K562 (cell line): ENCODE data around the gene HSPB1. TPM values are rescaled to one million over a fixed set of nuclear protein-coding genes. Genes with fewer than 3 reads are reported as not detected.

Experiments used
- CREB1 ChIP-seq, 2 experiments: sonication (generic) in 1 of 2; formaldehyde crosslinking in 1 of 2; IDR thresholded peaks; 2 replicates each; pipeline versions ENCODE4 v1.6.1 to v1.8.0; 2012 to 2022; ENCODE audit warnings: inconsistent platforms in 1 of 2, mild to moderate bottlenecking in 1 of 2, missing genetic modification reagents in 1 of 2, moderate library complexity in 1 of 2
- ELK3 ChIP-seq: fragments of 450-650 bp; formaldehyde crosslinking; IDR thresholded peaks from 2 replicates; pipeline ENCODE4 v1.4.0; 2020; ENCODE audit warnings: mild to moderate bottlenecking
- HMG20A ChIP-seq: fragments of 450-650 bp; formaldehyde crosslinking; conservative IDR thresholded peaks from 2 replicates; pipeline ENCODE4 v1.4.0; 2020; ENCODE audit warnings: mild to moderate bottlenecking, mixed read lengths
- MTA3 ChIP-seq: fragments of 450-650 bp; formaldehyde crosslinking; IDR thresholded peaks from 2 replicates; pipeline ENCODE4 v1.6.1; 2017; ENCODE audit warnings: mild to moderate bottlenecking, borderline replicate concordance
- PPARD ChIP-seq: fragments of 250-450 bp; sonication (Bioruptor Pico); IDR thresholded peaks from 2 replicates; pipeline ENCODE4 v1.8.0; 2022; ENCODE audit warnings: inconsistent platforms, mild to moderate bottlenecking, moderate library complexity
- RFX7 ChIP-seq: fragments of 250-450 bp; sonication (Bioruptor Pico); IDR thresholded peaks from 2 replicates; pipeline ENCODE4 v1.5.1; 2021; ENCODE audit warnings: mild to moderate bottlenecking
- RUNX1 ChIP-seq: sonication (generic); IDR thresholded peaks from 2 replicates; pipeline ENCODE4 v1.6.1; 2016; ENCODE audit warnings: antibody characterized with exemption, low read depth
- SIRT6 ChIP-seq: IDR thresholded peaks from one replicate; pipeline ENCODE4 v1.6.1; 2012; ENCODE audit warnings: low read depth, mild to moderate bottlenecking, control low read depth, inconsistent platforms, low read length, moderate library complexity
- SMAD1 ChIP-seq: fragments of 150-350 bp; IDR thresholded peaks from 2 replicates; pipeline ENCODE4 v1.6.1; 2014; ENCODE audit warnings: low read length, low read depth; ENCODE audit not compliant: partially characterized antibody
- TCF7L2 ChIP-seq: fragments of 150-350 bp; IDR thresholded peaks from 2 replicates; pipeline ENCODE4 v1.6.1; 2016; ENCODE audit warnings: low read depth, mild to moderate bottlenecking, low read length, moderate library complexity
- TEAD2 ChIP-seq: fragments of 450-650 bp; IDR thresholded peaks from 2 replicates; pipeline ENCODE4 v1.6.1; 2016; ENCODE audit warnings: missing genetic modification characterization, control low read depth, missing compliant biosample characterization
- ZBTB1 ChIP-seq: sonication (generic); formaldehyde crosslinking; IDR thresholded peaks from 2 replicates; pipeline ENCODE4 v1.8.1; 2023; ENCODE audit warnings: missing genetic modification reagents, low read depth, mild to moderate bottlenecking, borderline replicate concordance
- ZBTB2 ChIP-seq: fragments of 450-650 bp; IDR thresholded peaks from 2 replicates; pipeline ENCODE4 v1.6.1; 2016; ENCODE audit warnings: antibody characterized with exemption
- ZKSCAN8 ChIP-seq: fragments of 200-800 bp; sonication (Bioruptor generic); IDR thresholded peaks from 2 replicates; pipeline ENCODE4 v1.6.1; 2016; ENCODE audit warnings: missing genetic modification characterization, missing compliant biosample characterization
- ZNF217 ChIP-seq: sonication (generic); formaldehyde crosslinking; IDR thresholded peaks from 2 replicates; pipeline ENCODE4 v1.8.0; 2022; ENCODE audit warnings: mild to moderate bottlenecking, missing genetic modification reagents
- ZNF23 ChIP-seq: fragments of 250-450 bp; sonication (Bioruptor Pico); IDR thresholded peaks from 2 replicates; pipeline ENCODE4 v1.4.0; 2020; ENCODE audit warnings: mild to moderate bottlenecking
- ZNF695 ChIP-seq: fragments of 450-650 bp; formaldehyde crosslinking; IDR thresholded peaks from 2 replicates; pipeline ENCODE4 v1.4.0; 2020; ENCODE audit warnings: mild to moderate bottlenecking, moderate library complexity
- ZSCAN29 ChIP-seq: fragments of 450-650 bp; IDR thresholded peaks from 2 replicates; pipeline ENCODE4 v1.6.1; 2017
- polyA plus RNA-seq, 8 experiments: library from polyadenylated mRNA; depleted of rRNA in 4 of 8; stranded (reverse) in 5 of 8; unstranded in 3 of 8; fragments of >200 nt; fragmentation: Nextera tagmentation in 2 of 8; fragmentation: Illumina TruSeq in 1 of 8; extraction: Ambion mirVana in 2 of 8; extraction: Trizol in 1 of 8; gene quantifications; 2 replicates each; pipeline versions ENCODE4 v1.2.1 to v1.2.3, GENCODE V29; 2011 to 2014; ENCODE audit warnings: inconsistent platforms in 1 of 8, missing spikeins in 1 of 8
- total RNA-seq, 7 experiments: library from RNA; depleted of rRNA in 6 of 7; stranded (reverse); fragments of >200 nt in 6 of 7; fragmentation: Illumina TruSeq in 2 of 7; extraction: Trizol in 2 of 7; gene quantifications; 2 replicates each; pipeline versions ENCODE4 v1.2.1 to v1.2.3, GENCODE V29; 2011 to 2021; ENCODE audit warnings: low replicate concordance in 1 of 7
- TF ChIP-seq, protein P1 (sequence below): fragments of 250-450 bp; sonication (Bioruptor Pico); IDR thresholded peaks from 2 replicates; pipeline ENCODE4 v1.9.0; 2021; ENCODE audit warnings: mild to moderate bottlenecking, inconsistent platforms
- TF ChIP-seq, protein P2 (sequence below): IDR thresholded peaks from 2 replicates; pipeline ENCODE4 v1.6.1; 2014; ENCODE audit warnings: antibody characterized with exemption
- TF ChIP-seq, protein P3 (sequence below): fragments of 250-450 bp; sonication (Bioruptor Pico); IDR thresholded peaks from 2 replicates; pipeline ENCODE4 v1.8.0; 2022; ENCODE audit warnings: moderate library complexity, mild to moderate bottlenecking, inconsistent platforms

The HSPB1 gene
- total and polyA plus RNA-seq, 9 of the 15 experiments (the other 6 are each of a cell fraction or from before 2014, with no cell fraction given): 27.1 to 522 (median 138) TPM

DNA sequence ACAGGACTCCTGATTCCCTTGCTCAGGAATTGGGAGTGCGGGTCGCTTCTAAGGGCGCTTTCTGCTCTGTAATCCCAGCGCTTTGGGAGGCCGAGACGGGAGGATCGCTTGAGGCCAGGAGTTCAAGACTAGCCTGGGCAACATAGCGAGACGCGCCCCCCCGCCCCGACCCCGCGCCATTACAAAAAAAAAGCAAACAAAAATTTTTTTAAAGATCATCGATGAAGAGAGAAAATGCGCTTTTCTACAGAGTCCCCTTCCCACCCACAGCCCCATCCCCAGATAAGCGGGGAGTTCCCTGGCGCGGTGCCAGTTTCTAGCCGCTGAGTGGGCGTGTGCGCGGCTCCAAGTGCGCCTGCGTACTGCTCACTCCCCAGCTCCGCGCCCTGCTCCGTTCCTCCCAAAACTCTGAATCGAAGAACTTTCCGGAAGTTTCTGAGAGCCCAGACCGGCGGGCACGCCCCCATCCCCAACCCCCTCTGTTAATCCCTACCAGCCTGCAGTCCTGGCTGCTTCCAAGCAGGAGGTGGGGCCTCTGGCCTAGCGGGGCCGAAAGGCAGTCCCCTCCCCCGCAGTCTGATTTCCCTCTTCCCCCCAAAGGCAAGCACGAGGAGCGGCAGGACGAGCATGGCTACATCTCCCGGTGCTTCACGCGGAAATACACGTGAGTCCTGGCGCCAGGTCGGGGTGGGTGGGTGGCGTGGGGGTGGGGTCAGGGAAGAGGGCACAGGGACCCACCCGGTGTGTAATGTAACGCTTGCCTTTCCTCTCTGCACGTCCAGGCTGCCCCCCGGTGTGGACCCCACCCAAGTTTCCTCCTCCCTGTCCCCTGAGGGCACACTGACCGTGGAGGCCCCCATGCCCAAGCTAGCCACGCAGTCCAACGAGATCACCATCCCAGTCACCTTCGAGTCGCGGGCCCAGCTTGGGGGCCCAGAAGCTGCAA, 1.0 kb downstream of the HSPB1 start (continued):
- TF ChIP-seq, protein P1, sequence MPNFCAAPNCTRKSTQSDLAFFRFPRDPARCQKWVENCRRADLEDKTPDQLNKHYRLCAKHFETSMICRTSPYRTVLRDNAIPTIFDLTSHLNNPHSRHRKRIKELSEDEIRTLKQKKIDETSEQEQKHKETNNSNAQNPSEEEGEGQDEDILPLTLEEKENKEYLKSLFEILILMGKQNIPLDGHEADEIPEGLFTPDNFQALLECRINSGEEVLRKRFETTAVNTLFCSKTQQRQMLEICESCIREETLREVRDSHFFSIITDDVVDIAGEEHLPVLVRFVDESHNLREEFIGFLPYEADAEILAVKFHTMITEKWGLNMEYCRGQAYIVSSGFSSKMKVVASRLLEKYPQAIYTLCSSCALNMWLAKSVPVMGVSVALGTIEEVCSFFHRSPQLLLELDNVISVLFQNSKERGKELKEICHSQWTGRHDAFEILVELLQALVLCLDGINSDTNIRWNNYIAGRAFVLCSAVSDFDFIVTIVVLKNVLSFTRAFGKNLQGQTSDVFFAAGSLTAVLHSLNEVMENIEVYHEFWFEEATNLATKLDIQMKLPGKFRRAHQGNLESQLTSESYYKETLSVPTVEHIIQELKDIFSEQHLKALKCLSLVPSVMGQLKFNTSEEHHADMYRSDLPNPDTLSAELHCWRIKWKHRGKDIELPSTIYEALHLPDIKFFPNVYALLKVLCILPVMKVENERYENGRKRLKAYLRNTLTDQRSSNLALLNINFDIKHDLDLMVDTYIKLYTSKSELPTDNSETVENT (CRISPR knock-in tag): 0 out of 2 replicates have a peak, but pooled peaks have one; percentile 22
- TF ChIP-seq, protein P2, sequence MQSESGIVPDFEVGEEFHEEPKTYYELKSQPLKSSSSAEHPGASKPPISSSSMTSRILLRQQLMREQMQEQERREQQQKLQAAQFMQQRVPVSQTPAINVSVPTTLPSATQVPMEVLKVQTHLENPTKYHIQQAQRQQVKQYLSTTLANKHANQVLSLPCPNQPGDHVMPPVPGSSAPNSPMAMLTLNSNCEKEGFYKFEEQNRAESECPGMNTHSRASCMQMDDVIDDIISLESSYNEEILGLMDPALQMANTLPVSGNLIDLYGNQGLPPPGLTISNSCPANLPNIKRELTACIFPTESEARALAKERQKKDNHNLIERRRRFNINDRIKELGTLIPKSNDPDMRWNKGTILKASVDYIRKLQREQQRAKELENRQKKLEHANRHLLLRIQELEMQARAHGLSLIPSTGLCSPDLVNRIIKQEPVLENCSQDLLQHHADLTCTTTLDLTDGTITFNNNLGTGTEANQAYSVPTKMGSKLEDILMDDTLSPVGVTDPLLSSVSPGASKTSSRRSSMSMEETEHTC: no peak
- no peak for TF ChIP-seq ZSCAN29
- no peak for TF ChIP-seq ZNF217 (CRISPR knock-in tag)
- no peak for TF ChIP-seq HMG20A (CRISPR knock-in tag)
- TF ChIP-seq ZNF23 (CRISPR knock-in tag): no peak
- TF ChIP-seq CREB1 (IDR thresholded peaks at IDR 0.05): no peak; the same call in 1 of the 2 replicates
- TF ChIP-seq CREB1 (CRISPR knock-in tag; IDR thresholded peaks at IDR 0.05): 0 out of 2 replicates have a peak, but pooled peaks have one; percentile 23
- TF ChIP-seq TCF7L2: no peak
- peak; percentile 68; the same call in 1 of the 2 replicates for TF ChIP-seq MTA3
- no peak for TF ChIP-seq TEAD2 (tag)
- peak; percentile 81 for TF ChIP-seq ZBTB2
- no peak for TF ChIP-seq ZNF695 (CRISPR knock-in tag)
- TF ChIP-seq SMAD1: peak; percentile 99
- no peak for TF ChIP-seq PPARD
- TF ChIP-seq ZBTB1 (CRISPR knock-in tag): no peak
- no peak for TF ChIP-seq RFX7 (CRISPR knock-in tag)
- no peak for TF ChIP-seq RUNX1
- TF ChIP-seq, protein P3, sequence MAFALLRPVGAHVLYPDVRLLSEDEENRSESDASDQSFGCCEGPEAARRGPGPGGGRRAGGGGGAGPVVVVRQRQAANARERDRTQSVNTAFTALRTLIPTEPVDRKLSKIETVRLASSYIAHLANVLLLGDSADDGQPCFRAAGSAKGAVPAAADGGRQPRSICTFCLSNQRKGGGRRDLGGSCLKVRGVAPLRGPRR: no peak
- TF ChIP-seq ZKSCAN8 (CRISPR knock-in tag): peak; percentile 71; the same call in 1 of the 2 replicates
- no peak for TF ChIP-seq SIRT6
- TF ChIP-seq ELK3 (CRISPR knock-in tag): no peak
